Measurements from ENCODE around the gene STAC2.

STAC2 gene

DNA sequence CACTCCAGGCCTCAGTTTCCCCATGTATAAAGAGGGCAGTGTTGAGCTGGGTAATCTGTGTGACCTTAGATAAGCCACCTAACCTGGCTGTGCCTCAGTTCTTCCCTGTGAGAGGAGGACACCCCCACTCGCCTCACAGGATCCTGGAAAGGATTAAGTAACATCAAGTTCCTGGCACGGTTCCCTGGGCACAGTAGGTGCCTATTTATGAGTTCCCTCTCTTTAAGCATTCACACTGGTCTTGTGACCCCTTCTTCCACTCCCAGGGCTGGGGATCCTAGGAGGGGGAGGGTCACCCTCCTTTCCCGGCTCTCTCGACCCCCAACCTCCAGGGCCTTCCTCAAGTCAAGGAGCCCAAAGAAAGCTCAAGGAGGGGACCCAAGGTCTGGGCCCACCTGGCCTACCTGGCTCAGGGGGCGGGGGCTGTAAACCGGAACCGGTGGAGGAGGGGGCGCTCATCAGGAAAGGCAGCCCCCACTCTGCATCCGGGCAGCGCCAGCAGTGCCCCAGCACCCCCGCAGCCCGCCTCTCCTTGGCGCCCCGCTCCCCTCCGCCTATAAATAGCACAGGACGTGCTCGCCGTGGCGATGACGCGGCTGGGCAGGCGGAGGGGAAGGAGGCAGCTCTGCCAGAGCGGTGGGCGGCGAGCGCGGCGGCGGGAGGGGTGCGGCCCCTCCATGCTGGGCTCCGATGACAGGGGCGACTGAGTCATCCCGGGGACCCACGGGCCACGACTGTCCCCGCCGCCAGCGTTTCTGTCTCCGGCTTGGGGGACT, 16.2 kb downstream of the STAC2 start:
- peak; percentile 80 for DNase-seq

DNA sequence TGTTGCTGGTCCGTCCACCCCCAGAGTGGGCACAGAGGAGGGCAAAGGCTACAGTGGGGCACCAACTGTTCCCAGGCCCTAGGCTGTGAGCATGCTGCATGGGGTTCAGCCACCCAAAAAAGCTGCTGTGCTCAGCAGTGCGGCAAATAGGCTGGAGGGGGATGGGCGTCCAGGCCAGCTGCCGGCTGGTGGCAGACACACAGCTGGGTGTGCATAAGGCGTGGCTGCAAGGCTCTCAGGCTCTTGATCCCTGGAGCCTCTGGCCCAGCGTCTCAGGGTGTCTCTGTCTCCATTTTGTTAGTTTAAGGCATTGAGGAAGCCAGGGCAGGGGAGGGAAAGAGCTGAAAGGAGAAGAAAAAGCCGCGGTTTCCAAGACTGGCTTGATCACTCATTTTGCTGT, 16.9 kb downstream of the STAC2 start:
- DNase-seq, result peak; percentile 75

DNA sequence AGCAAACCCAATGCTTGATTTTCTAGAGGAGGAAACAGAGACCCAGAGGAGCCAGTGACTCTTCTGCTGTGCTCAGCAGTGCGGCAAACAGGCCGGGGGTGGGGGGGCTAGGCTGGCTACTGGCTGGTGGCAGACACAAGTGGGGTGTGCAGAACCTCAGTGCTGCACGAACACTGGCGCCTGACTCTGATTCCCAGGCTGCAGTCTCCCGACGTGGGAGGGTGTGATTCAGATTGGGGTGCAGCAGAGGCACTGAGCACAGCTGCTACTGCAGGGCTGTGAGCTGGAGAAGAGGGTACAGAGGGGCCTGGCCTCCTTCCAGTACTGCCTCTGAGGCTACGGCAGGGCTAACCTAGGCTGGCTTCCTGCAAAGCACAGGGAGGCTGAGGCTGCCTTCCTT, 17.6 kb downstream of the STAC2 start:
- DNase-seq, result no peak

DNA sequence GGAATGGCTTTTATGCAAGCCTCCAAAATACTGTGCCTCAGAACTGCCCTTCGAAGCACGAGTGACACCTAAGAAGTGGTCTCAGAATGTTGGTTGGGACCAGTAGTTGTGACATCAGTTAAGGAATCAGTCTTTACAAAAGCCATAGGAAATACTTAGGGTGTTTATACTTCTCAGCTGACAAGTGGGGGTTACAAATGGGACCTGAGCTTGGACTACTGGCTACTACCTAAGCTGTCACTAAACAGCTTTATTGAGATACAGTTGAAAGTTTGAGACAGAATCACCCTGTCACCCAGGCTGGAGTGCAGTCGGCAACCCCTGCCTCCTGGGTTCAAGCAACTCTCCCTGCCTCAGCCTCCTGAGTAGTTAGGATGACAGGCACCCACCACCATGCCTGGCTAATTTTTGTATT, 20.6 kb downstream of the STAC2 start:
- no peak for DNase-seq

DNA sequence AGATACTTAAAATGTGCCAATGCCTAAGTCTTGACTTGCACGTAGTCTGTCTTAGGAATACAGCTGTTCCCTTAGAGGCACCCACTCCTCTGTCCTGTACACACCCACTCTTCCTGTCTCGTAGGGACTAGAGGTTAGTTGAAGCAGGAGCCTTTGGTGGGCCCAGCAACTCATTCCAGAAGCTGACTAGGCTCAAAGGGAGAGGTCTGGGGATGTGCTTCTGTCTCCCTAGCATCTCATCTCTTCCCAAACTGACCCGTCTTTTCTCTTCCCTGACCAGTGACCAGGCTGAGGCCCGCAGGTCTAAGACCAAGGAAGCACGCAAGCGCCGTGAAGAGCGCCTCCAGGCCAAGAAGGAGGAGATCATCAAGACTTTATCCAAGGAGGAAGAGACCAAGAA, 21.5 kb downstream of the STAC2 start:
- DNase-seq, result no peak

DNA sequence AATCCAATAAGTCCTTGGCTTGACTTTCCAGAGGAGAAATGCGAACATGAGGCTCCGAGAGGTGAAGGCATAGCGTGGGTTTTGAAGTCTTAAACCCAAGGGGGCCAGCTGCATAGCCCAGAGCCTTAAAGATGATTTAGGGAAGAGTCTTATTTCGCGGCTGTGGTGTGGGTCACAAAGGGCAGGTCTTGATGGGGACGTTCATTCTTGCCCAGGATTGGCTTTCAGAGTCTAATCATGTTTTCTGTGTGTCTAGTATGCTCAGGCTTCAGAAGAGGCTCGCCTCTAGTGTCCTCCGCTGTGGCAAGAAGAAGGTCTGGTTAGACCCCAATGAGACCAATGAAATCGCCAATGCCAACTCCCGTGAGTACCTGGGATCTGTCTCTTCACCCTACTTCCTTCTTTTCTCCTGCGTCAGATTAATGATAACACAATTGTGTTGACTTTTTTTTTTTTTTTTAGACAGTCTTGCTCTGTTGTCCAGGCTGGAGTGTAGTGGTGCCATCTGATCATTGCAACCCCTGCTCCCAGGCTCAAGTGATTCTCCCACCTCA, 24.7 kb downstream of the STAC2 start:
- DNase-seq, result no peak

DNA sequence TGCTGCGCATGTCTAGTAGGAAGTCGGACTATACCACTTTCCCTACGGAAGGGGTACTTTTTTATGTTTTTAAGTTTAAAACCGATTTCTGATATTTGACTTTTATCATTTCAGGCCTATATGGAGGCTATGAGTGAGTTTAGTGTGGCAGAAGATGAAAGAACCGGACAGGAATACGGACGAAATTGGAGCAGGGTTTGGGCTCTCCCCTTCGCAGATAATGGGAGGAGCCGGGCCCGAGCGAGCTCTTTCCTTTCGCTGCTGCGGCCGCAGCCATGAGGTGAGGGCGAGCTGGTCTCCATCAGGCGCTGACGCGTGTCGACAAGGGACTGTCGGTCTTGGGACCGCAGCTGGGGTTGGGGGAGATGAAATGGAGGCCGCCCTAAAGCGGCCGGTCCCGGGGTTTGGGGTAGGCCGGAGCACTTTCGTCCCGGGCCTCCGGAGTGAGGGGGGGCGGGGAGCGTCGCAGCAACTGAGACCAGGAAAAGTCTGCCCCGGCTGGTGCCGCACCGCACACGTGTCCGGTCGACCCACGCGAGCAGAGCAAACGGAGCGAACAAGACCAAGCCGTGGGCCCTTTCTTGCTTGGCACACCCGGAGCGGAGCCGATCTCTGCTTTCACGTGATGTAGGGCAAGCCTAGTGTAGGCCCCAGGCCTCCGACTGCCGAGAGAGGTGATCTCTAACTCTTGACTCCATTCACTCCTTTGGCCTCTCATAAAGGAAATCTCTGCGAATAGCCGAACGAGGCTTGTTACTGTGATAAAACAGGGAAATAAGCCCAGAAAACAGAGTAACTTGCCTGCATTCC, 25.5 kb downstream of the STAC2 start, which contains the start of gene RPL19:
RPL19 (plus strand) TSS at position 214 of the 810 bp plus-strand sequence; CDS start at position 276, 62 bp downstream.
- DNase-seq, result peak; percentile 79

DNA sequence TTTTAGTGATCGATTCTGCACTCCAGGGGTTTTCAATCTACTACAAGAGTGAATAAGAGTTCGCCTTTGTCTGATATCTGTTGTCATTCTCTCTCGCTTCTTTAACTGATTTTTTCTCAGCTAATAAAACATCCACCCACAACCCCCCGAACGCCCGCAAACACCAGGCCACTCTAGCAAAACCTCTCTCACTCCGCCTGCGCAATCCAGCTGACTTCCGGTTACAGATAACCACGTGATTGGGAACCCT, 26.0 kb downstream of the STAC2 start:
- peak; percentile 90 for DNase-seq

DNA sequence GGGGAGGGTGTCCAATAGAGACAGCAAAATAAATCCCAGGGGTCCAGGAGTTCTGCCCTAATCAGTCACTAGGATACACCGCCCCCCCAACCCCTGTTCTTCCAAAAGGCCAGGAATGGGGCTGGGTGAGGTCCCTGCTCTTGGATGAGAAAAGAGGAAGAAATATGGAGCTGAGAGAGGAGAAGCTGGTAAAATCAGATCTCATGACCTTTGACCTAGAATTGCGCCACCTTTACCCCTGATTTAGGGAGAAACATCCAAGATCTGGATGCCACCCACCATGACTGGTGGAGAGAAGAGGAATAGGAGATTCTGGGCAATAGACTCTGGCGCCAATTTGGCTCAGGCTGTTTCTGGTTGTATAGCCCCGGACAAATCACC, 27.6 kb downstream of the STAC2 start:
- DNase-seq, result no peak

DNA sequence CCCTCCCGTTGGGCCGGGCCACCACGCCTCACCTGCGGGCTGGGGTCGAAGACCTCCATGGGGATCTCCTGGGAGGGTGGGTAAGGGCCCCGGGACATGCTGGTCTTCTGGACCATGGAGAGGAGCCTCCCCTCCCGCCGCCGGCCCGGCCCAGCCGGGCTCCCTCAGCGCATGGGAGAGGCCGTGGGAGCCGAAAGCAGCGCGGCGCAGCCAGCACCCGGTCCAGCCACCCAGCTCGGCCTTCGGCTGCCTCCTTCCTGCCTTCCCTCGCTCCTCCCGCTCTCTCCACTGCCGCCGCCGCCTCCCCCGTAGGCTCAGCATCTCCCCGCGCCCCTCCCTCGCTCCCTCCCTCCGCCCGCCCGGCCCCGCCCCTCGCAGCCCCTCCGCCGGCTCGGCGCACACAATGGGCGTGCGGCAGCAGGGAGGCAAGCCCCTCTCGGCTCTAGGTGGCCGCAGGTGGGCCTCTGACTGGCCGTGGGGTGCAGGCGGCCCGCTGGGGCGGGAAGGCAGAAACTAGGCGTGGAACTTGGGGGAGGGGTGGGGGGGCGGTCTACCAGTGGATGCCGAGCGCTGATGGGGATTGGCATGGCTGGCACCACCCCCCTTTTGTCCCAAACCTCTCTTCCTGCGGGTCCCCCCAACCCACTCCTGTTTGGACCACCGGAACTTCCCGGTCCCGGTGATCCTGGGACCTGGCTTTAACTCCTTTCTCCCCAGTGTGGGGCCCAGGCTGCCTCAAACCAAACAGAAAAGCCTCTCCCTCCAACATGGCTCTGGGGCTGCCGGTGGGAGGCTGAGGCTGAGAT, 28.2 kb downstream of the STAC2 start, which contains the start of gene CACNB1:
CACNB1 (minus strand) TSS at position 290 of the 806 bp plus-strand sequence; CDS start at position 116, 174 bp downstream.
- DNase-seq, result peak; percentile 56

DNA sequence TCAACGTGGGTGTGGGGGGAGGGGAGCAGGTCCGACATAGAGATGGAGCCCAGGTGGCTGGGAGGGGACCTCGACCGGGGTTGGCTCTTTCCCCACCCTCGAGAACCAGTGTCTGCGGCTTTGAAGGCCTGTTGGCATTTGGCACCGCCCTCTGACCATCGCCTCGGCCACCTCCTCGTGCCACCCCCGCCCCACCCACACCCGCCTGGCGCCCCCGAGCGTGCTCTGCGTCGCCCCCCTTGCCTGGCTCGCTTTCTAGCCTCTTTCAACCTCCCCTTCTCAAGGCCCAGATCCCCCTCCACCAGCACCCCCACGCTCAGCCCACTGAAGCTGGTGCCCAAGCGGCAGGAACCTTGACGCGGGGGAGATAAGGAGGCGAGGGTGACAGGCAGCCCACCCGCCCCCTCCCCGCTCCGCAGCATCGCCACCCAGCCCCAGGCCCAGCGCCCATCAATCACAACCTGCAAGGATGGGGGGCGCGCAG, 28.9 kb downstream of the STAC2 start:
- DNase-seq, result no peak

DNA sequence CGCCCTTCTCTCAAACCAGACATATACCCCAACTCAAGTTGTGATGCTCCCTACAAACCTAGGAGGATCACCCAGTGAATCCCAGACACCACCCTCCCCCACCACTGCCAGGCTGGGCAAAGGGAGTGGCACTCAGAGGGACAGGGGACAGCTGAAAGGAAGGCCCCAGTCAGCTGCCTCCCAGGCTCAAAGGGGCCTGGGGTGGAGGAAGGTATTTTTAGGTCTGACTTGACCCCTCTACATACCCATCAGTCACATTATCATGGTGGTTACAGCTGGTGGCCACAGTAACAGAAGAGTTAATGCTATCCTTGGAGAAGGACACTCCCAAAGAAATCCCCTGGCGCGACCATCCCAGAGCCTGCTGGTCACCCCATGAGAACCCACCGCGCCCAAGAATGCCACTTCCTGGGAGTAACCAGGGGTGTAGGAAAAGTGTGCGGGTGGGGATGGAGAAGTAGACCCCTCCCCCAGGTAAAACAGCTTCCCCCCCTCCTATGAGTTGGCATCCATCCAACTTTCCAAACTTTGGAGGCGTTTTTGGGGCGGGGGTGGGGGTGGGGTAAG, 29.4 kb downstream of the STAC2 start:
- DNase-seq, result no peak

DNA sequence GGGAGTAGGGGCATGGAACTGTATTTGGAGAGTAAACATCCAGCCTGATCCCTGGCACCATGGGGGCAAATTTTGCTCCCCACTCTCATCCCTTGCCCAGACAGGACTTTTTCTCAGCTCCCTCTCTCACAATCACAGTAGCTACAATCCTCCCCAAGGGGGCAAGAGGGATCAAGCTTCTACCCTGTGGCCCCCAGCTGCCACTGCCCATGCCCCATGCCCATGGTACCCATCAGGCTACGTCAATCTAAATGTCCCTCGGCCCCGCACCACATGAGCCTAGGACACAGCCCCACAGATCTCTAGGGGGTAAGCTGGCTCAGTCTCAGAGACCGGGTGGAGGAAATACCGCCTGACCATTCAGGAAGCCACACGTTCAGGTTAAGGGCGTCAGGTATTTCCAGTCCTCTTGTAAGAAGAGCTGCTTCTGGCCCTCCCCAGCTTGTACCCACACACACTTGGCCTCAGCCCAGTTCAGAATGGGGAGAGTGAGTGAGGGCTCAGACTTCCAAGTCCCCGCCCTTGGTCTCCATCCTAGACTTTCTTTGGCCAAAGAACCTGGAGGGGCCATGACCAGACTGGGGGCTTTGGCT, 30.1 kb downstream of the STAC2 start:
- DNase-seq, result peak; percentile 29

DNA sequence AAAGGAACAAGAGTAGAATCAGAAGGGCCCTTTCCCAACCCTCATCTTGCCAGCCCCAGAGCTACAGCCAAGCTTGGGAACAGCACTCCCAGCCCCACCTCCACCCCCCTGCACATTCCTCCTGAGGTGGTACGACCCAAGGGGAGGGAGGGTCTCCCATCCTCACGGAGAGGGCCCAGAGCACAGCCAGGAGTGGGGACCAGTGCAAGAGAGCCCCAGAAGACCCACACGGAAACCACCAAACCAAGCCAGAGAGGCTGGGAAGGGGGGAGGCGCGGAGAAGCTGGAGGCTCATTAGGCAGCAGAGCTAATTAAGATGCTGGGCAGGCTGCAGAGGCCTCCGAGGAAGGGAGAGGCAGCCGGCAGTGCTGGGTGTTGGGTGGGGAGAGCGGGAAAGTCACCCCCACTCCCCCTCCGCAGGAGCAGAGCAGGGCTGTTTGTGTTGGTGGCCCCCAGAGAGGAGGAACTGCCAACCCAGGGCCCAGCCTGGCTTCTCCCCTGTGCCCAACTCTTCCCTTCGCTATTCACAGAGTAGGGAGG, 30.7 kb downstream of the STAC2 start:
- DNase-seq, result no peak

DNA sequence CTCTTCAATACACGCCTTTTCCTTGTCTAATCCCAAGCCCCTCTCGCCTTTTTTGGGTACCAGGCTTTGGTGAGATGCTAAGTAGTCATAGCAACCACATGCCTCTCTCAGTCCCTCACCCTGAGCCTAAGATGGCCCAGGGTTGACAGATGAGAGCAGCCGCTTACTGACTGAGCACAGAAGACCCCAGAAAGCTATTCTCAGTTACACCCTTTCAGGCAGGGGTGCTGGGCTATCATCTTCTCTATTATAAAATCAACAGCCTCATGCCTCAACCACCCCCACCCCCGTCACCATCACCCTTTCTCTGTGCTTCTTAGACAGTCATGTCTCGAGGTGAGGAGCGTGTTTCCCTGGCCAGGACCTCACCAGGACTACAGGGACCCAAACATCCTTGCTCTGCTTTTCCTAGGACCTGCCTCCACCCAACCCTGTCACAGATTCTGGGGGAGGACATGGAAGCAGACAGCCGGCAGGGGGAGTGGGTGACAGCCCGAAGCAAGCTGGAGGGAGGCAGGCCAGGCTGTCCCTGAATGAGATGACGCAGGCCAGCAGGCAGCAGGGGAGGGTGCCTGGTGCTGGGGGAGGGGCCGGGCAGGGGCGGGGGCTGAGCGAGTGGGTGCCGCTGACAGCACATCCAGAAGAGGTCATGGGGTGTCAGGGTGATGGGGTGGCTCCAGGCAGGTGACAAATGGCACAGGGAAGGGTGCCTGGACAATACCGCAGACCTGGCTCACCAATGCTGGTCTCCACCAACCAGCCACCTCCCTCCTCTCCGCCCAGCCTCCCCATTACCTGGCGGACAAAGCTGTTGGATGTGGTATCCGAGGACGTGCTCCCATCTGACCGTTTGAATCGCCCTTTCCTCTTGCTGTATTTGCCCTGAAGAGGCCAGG, 31.4 kb downstream of the STAC2 start:
- DNase-seq, result no peak

DNA sequence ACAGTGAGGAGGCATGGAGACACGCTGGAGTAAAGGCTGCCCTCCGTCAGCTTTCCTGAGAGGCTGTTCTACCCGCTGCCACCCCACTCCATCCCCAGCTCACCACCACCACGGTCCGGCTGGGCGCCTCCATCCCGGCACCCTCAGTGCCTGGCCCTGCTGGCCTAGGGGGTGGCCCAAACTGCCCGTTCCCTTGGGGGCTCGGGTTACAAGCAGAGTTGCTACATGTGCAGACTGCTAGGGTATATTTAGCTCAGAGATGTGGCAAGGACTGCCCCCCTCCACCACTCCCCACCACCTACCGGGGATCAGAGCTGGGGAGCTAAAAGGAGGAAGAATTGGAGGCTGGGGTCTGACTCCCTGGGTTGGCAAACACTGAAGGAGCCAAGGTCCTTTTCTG, 32.4 kb downstream of the STAC2 start:
- no peak for DNase-seq

DNA sequence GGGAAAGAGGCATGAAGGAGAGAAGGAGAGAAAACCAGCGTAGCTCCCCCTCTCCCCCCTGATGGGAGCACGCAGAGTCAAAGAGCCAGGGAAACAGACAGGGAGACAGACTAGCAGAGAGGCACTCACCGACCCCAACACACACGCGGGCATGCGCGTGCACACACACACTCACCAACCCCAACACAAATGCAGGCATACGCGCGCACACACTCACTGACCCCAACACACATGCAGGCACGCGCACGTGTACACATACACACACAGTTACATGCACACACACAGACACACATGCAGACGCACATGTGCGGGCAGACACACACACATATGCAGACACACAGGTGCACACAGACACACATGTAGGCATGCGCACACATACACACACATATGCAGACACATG, 32.8 kb downstream of the STAC2 start:
- no peak for DNase-seq

DNA sequence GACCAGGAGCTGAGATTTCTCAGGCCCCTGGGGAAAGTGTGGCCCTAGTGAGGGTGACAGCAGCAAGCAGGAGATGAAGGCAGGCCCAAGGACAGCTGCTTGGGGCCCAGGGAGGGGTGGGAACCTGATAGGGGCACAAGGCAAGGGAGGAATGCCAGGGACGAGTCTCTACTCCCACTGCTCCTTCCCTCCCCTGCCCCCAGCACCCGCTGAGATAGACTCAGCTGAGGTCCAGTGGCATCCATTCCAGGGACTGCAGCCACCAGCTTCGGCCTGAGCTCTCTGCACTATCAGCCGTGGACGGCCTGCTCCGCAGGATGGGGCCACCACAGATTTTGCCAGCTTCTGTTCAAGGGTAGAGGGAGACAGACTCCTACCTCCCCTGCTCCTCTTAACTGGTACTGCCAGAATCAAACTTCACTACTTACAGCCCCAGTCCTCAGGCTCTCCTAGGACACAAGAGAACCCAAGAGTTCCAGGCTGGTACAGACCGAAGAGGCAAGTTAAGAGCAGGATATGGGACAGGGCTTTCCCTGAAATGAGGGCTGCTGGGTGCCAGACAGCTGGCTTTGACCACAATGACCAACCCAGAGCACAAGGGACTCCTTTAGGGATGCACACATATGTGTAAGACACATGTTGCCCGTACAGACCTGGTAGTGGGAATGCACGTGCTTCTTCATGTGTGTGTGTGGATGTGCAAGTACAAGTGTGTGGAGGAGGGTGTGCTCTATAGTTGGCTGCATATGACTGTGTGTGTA, 33.8 kb downstream of the STAC2 start:
- DNase-seq, result no peak

DNA sequence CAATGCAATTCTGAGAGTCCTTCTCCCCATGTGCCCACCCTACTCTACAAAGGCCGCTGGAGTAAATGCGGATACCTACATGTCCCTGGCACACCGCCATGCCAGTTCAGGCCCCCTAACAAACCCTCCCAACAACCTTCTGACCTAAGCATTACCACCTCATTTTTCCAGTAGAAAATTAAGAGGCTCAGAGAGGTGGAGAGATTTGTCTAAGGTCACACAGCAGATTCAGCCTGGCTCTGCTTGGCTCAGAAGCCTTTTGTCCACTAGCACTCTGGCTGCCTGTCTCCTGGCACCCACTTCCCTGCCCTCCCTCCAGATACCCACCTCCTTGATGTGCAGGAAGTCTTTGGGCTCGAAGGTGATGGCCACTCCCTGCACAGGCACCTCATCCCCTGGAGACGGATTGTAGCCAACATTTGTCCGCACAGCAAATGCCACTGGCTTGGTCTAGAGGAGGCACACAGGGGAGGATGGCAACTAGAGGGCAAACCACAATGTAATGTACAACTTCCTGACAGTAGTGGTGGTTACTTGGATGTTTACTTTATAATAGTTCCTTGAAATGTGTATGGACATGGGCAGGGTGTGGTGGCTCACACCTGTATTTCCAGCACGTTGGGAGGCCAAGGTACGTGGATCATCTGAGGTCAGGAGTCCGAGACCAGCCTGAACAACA, 38.5 kb downstream of the STAC2 start:
- no peak for DNase-seq

Data from CD4-positive, alpha-beta T cell treated with Interleukin-15 for 1 hour (primary cell).